NCI-H1930 (cell line): ENCODE data around the gene KRTAP5-3.
"Not testable (repeated sequence)": the region's sequence is repeated elsewhere in the genome, so short reads cannot be mapped to it uniquely, and the experiment has no call there.

ENCODE experiments used
- DNase-seq, 2 experiments: peaks; one replicate each; lab custom pipeline; 2025; lab: John Stamatoyannopoulos, UW

KRTAP5-3 gene, protein sequence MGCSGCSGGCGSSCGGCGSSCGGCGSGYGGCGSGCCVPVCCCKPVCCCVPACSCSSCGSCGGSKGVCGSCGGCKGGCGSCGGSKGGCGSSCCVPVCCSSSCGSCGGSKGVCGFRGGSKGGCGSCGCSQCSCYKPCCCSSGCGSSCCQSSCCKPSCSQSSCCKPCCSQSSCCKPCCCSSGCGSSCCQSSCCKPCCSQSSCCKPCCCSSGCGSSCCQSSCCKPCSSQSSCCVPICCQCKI

GRCh38 chr11:1608363-1608762 lies at the start of gene KRTAP5-3:
TSS of gene KRTAP5-3 (minus strand) at chr11:1608463. CDS start at chr11:1608385, 78 bp downstream.
- DNase-seq = no peak

GRCh38 chr11:1656670-1657069 lies 48.4 kb upstream of the KRTAP5-3 start:
- no peak for DNase-seq

DNA sequence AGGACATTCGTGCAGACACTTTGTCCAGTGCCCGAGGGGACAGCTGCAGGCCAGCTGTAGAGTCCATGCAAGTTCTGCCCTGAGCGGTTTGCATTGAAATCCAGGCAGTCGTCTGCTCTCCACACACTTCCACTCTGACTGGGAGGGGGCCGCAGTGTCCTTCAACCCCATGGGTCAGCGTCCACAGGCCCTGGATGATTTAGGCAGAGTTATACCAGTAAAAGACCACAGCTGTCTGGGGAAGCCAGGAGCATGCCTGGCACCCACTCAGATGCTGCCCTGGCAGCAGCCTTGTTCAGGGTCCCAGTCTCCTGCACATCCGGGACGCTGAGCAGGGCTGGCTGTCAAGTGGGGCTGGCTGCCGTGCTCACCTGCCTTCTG lies 47.8 kb upstream of the KRTAP5-3 start:
- DNase-seq = no peak

DNA sequence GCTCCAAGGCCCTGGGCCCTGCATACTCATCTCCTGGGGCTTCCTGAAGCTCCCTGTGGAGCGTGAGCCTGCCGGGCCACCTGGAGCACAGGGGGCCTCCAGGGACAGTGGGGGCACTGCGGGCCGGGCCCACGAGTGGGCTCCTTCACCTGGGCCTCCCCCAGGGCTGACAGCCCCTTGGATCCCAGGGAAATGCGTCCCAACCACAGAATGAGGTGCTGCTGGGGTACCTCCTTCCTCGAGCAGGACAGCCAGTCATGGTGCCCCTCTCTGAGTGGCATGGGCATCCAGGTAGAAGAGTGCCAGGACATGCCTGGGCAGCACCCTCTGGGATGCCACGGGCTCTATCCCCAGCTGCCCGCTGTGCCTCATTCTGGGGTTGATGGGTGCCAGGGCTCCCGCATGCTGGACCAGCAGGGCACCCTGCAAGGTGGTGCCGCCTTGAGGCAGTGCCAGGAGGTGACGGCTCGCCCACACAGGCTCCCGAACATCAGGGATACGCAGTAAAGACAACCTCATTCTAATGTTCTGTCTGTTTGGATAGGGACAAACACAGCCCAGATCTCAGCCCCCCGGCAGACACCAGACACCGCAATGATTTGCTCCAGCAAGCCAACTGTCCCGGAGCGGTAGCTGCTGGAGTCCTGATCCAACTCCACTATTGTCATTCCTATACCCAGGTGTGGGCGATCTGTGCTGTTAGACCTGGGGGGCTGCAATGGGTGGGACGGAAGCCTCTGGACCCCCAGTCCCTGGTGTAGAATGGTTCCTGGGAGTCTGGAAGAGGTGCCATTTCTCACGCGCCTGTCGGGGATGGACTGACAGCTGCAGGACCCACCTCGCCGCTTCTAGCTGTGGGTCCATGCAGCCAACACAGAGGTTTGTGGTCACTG lies 47.2 kb upstream of the KRTAP5-3 start:
- no peak for DNase-seq

DNA sequence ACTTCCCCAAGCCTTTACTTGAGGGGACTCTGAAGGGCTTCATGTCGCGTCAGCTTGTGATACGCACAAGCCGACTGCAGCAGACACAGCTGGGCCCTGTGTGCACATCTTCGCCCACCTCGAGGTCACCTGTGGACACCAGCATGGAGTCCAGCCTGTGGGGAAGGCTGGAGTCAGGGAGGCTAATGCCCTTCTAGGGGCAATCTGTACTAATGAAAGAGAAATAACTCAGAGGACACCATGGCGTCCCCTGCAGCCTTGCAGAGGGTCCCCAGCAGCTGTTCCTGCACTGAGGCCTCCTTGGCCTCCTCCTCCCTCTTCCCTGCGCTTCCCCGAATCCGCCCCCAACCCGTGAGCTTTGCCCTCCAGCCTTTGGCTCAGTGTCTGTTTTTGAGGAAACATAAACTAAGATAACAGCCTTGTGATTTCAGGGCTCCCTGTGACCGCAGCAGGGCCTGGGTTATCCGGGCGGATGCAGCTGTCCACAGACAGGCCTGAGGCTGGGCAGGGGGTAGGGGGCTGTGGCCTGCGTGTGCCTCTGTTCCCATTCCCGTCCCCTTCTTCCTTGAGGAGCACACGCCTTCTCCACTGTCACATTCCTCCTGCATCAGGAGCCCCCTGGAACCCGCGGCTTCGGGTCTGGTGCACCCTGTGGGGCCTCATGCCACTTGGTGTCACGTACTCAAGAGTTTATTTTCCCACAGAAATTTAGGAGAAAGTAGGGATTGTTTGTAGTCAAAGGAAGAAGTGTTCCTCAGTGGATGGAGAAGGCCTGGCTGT lies 46.3 kb upstream of the KRTAP5-3 start:
- no peak for DNase-seq

GRCh38 chr11:1653541-1654387 lies 45.5 kb upstream of the KRTAP5-3 start:
- DNase-seq = no peak

- peak; percentile 18 to 37 for DNase-seq
These were observed 44.7 kb upstream of the KRTAP5-3 start for GRCh38 chr11:1652771-1653540.

GRCh38 chr11:1652442-1652770 lies 44.1 kb upstream of the KRTAP5-3 start:
- DNase-seq = no peak

DNA sequence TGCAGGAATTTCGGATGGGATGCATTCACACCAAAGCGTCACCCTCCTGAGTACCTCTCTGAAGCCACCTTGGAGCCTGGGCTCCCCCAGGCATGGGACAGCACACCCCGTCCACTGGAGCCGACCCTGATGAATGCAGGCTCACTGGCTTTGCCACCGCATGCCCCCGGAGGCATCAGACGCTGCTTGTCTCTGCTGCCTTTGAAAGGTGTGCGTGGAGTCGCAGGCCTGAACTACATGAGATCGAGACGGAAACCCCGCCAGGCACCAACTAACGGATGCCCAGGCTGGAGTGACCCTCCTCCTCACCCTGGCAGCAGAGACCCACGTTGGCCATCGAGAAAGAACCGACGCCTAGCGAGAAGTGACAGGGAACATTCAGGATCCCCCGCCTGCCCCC lies 43.8 kb upstream of the KRTAP5-3 start:
- DNase-seq = no peak

DNA sequence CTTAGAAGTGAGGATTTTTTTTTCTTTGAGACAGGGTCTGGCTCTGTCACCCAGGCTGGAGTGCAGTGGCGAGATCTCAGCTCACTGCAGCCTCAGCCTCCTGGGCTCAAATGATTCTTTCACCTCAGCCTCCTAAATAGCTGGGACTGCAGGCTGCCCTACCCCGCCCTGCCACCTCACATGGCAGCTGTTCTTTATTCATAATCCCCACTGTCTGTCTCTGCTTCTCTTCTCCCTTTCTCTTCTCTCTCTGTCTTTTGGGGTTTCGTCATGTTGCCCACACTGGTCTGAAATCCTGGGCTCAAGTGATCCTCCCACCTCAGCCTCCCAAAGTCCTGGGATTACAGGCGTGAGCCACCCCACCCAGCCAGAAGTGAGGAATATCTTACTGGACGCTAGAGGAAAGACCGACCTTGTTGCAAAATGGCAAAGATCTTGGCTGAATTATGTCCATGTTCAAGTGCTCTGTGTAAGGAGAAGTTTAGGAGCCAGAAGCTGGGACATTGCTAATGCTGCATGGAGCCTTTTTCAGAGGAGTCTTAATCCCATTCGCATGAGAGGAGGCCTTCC lies 43.2 kb upstream of the KRTAP5-3 start:
- DNase-seq = no peak

DNA sequence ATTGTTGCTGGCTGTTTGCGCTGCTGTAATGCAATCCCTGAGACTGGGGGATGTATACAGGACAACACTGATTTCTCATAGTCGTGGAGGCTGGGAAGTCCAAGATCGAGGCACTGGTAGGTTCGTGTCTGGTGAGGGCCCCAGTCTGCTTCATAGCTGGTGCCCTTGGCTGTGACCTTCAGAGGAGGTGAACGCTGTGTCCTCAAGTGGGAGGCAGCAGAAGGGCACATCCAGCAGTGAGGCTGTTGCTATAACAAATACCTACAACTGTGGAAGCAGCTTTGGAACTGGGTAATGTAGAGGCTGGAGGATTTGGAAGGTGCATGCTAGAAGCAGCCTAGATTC lies 42.6 kb upstream of the KRTAP5-3 start:
- no peak for DNase-seq

- DNase-seq = no peak
These were observed 42.0 kb upstream of the KRTAP5-3 start for GRCh38 chr11:1650034-1650917.

DNA sequence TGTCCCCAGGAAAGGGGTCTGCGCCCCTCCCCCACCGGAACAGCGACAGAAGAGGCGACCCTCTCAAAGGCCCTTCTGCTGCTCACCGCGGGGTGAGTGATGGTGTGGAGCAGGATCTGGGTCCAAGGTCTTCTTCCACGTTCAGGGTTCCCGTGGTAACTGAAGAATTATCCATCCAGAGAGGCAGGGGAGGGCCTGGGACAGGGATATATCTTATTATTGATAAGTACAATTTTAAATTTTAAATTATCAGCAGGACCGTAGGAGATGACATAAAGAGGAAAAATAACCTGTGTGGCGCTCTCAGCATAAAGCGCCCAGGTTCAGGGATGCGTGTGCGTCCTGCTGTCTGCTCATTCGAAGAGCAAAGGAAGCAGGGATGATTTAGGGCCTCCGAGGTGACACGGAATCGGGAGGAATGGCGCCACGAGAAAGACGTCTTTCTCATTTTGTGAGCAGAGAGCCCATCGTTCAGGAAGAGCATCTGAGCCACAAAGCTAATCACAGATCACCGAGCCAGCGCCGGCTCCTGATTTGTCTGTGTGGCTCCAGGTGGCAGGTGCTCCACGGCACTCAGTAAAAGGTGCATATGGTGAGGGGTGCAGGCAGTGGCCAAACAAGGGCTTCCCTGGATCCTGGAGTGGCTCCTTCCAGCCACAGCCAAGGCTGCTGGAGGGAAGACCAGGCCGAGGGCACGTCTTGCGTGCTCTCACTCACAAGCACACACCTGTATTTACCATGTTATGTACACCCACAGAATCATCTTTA lies 40.6 kb upstream of the KRTAP5-3 start:
- DNase-seq = no peak

- no peak for DNase-seq
These were observed 39.8 kb upstream of the KRTAP5-3 start for GRCh38 chr11:1647901-1648652.

DNA sequence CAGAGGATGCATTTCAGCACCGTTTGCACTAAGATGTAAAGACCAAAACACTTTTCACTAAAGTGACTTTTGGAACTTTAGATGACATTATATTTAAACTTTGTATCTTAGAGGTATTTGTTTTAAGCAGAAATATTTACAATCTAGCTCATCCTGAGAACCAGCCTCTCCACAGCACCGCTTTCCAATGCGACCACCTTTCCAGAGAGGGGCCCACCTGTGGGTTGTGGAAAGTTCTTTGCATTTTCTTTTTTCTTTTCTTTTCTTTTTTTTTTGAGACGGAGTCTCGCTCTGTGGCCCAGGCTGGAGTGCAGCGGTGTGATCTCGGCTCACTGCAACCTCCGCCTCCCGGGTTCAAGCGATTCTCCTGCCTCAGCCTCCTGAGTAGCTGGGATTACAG lies 38.3 kb upstream of the KRTAP5-3 start:
- not testable (repeated sequence) for DNase-seq

DNA sequence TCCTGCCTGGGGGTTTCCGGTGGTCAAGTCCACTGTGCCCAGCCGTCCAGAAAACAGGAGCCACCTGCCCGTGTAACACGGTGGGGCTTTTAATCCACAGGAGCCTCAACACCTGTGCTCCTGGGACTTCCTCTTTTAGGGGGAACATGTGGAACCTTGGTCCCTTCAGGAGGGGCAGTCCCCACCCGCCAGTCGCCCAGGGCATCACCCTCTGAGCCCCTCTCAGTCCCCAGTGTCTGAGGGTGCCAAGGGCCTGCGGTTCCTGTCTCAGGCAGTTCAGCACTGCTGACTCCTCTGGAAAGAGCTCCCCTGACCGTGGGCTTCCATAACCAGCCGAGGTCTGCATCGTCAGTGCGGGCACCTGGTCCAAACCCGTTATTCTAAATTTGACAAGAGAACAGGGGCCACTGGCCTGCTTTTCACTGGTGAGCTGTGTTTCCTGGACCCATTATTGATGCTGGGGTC lies 37.1 kb upstream of the KRTAP5-3 start:
- DNase-seq = no peak

DNA sequence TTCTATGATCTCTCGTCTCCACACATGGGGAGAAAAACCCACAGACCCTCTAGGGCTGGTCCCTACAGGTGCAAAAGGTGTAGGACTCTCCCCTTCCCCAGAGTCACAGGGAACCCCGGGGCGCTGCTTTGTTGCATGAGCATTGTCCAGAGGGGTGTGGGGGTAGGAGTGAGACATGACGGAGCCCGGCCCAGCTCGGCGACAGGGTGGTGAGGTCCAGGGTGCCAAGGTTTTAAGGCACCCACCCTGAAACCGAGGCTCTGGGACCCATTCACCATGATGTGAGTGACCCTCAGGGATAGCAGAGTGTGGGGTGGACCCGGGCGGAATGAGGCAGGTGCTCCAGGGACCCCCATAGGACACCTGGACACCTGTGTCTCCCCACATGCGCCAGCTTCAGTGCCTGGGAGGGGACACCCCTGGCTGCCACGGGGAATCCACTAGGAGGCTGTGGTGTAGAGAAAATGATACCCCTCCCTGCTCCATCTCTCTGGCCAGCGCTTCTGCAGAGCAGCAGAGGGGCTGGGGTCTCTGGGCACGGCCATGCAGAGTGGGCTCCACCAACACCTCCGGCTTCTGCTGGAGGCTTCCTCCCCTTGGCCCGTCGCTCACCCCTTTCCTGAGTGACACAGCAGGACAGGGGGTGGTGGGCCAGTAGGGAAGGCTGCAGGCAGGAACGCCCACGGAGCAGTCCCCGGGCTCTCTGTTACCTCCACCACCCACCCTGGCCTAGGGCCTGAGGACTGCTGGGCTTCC lies 36.5 kb upstream of the KRTAP5-3 start:
- no peak for DNase-seq
